SK-MEL-5 (cell line): ENCODE data around the gene CCDC136. TPM values are rescaled to one million over a fixed set of nuclear protein-coding genes. Genes with fewer than 3 reads are reported as not detected.

Source experiments
- DNase-seq: peaks from one replicate; pipeline ENCODE4 v3.0.0-alpha.2; 2016; ENCODE audit warnings: low read depth, low spot score
- in situ Hi-C: cut with HindIII; loops from 2 replicates; pipeline ENCODE4 v1.10.0; 2016; ENCODE audit warnings: low sequenced_read_pairs, high pct_unique_total_duplicates, low pct_unique_long_range_greater_than_20kb
- total RNA-seq: library from RNA; depleted of rRNA; stranded (reverse); fragments of >200 nt; shearing (Covaris generic); gene quantifications from 2 replicates; pipeline ENCODE4 v1.2.3, GENCODE V29; 2014

The CCDC136 gene
- total RNA-seq, 1 experiment from 2014 or later = 14.2 TPM

GRCh38 chr7:128836729-128837348 is 45.1 kb downstream of the CCDC136 start:
- in situ Hi-C loops = no loop called here
- no peak for DNase-seq

- no peak for DNase-seq
These were observed 45.8 kb downstream of the CCDC136 start for GRCh38 chr7:128837521-128837921.

GRCh38 chr7:128838109-128838779 is 46.5 kb downstream of the CCDC136 start:
- in situ Hi-C loops = no loop called here
- DNase-seq = no peak

More at GRCh38 chr7:128837521-128837921, 45.8 kb downstream of the CCDC136 start:
- in situ Hi-C loops = no loop called here

- in situ Hi-C loops = no loop called here
- DNase-seq = no peak
These were observed 47.4 kb downstream of the CCDC136 start for GRCh38 chr7:128838981-128839731.

GRCh38 chr7:128839751-128840177 is 48.0 kb downstream of the CCDC136 start:
- in situ Hi-C loops = no loop called here

GRCh38 chr7:128840326-128841170 is 48.8 kb downstream of the CCDC136 start:
- DNase-seq = no peak
- in situ Hi-C loops = no loop called here

More at GRCh38 chr7:128839751-128840177, 48.0 kb downstream of the CCDC136 start:
- DNase-seq = no peak

GRCh38 chr7:128841171-128841690 is 49.5 kb downstream of the CCDC136 start:
- DNase-seq = no peak
- in situ Hi-C loops = no loop called here

GRCh38 chr7:128841921-128842673 is 50.3 kb downstream of the CCDC136 start:
- peak; percentile 79 for DNase-seq
- in situ Hi-C loops = no loop called here

- no peak for DNase-seq
- in situ Hi-C loops = no loop called here
These were observed 51.2 kb downstream of the CCDC136 start for GRCh38 chr7:128842674-128843641.

GRCh38 chr7:128843938-128844621 is 52.3 kb downstream of the CCDC136 start:
- no peak for DNase-seq
- in situ Hi-C loops = no loop called here

GRCh38 chr7:128844777-128845311 is 53.1 kb downstream of the CCDC136 start:
- in situ Hi-C loops = no loop called here
- DNase-seq = no peak

GRCh38 chr7:128845475-128845874 is 53.7 kb downstream of the CCDC136 start:
- in situ Hi-C loops = no loop called here
- DNase-seq = no peak

GRCh38 chr7:128845987-128846386 is 54.2 kb downstream of the CCDC136 start:
- no peak for DNase-seq
- in situ Hi-C loops = no loop called here

- in situ Hi-C loops = no loop called here
These were observed 55.1 kb downstream of the CCDC136 start for GRCh38 chr7:128846781-128847444.

More at GRCh38 chr7:128846781-128847444, 55.1 kb downstream of the CCDC136 start:
- no peak for DNase-seq
